ENCODE data around the gene GPR25.

Gene GPR25

GRCh38 chr1:200872446-200873115 lies at the start of gene GPR25:
Gene GPR25 (plus strand): TSS chr1:200872981. CDS start chr1:200873038, 57 bp downstream.
- DNase-seq, result no peak

- DNase-seq, result no peak
These were observed 41.7 kb upstream of the GPR25 start for GRCh38 chr1:200831091-200831490.

- DNase-seq, result no peak
These were observed 38.4 kb upstream of the GPR25 start for GRCh38 chr1:200834383-200834782.

GRCh38 chr1:200836213-200836612 lies 36.6 kb upstream of the GPR25 start:
- no peak for DNase-seq

GRCh38 chr1:200837931-200838571 lies 34.7 kb upstream of the GPR25 start:
- DNase-seq, result no peak

GRCh38 chr1:200838676-200839445 lies 33.9 kb upstream of the GPR25 start:
- no peak for DNase-seq

- DNase-seq, result no peak
These were observed 27.4 kb upstream of the GPR25 start for GRCh38 chr1:200845360-200845759.

- DNase-seq, result no peak
These were observed 26.4 kb upstream of the GPR25 start for GRCh38 chr1:200846398-200846797.

GRCh38 chr1:200849430-200849829 lies 23.4 kb upstream of the GPR25 start:
- DNase-seq, result no peak

- no peak for DNase-seq
These were observed 22.2 kb upstream of the GPR25 start for GRCh38 chr1:200850554-200850953.

GRCh38 chr1:200856716-200857357 lies 15.9 kb upstream of the GPR25 start:
- no peak for DNase-seq

- DNase-seq, result peak; percentile 52
These were observed 15.0 kb upstream of the GPR25 start for GRCh38 chr1:200857804-200858203.

GRCh38 chr1:200861937-200862647 lies 10.7 kb upstream of the GPR25 start:
- no peak for DNase-seq

- no peak for DNase-seq
These were observed 9.9 kb upstream of the GPR25 start for GRCh38 chr1:200862713-200863415.

GRCh38 chr1:200866116-200866515 lies 6.7 kb upstream of the GPR25 start:
- DNase-seq, result no peak

- no peak for DNase-seq
These were observed 6.3 kb upstream of the GPR25 start for GRCh38 chr1:200866521-200866920.

- DNase-seq, result no peak
These were observed 5.6 kb upstream of the GPR25 start for GRCh38 chr1:200867018-200867811.

- no peak for DNase-seq
These were observed 3.4 kb upstream of the GPR25 start for GRCh38 chr1:200869376-200869752.

GRCh38 chr1:200869753-200870391 lies 2.9 kb upstream of the GPR25 start:
- DNase-seq, result no peak

- no peak for DNase-seq
These were observed 412 bp downstream of the GPR25 start for GRCh38 chr1:200873116-200873670.
